Epithelial cell of umbilical artery (primary cell): ENCODE data around the gene CHRDL1. TPM values are rescaled to one million over a fixed set of nuclear protein-coding genes. Genes with fewer than 3 reads are reported as not detected.

Experiments used
- total RNA-seq: library from RNA; depleted of rRNA; stranded (reverse); fragments of >200 nt; gene quantifications from 2 replicates; pipeline ENCODE4 v1.2.3, GENCODE V29; 2014

Gene CHRDL1, protein sequence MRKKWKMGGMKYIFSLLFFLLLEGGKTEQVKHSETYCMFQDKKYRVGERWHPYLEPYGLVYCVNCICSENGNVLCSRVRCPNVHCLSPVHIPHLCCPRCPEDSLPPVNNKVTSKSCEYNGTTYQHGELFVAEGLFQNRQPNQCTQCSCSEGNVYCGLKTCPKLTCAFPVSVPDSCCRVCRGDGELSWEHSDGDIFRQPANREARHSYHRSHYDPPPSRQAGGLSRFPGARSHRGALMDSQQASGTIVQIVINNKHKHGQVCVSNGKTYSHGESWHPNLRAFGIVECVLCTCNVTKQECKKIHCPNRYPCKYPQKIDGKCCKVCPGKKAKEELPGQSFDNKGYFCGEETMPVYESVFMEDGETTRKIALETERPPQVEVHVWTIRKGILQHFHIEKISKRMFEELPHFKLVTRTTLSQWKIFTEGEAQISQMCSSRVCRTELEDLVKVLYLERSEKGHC
- total RNA-seq: under 0.01 TPM in 1 of 2 replicates, not detected in the other

GRCh38 chrX:110795645-110796406, at the start of gene CHRDL1:
CHRDL1 (minus strand) TSS chrX:110795817; CDS start chrX:110792181, 3,636 bp downstream.

